ENCODE results near the gene KEL.

- no peak for TF ChIP-seq SP1 (IDR thresholded peaks at IDR 0.05)
- TF ChIP-seq ARNT (IDR thresholded peaks at IDR 0.05): no peak
- TF ChIP-seq TARDBP (IDR thresholded peaks at IDR 0.05): no peak
These were observed 4.4 kb downstream of the KEL start for GRCh38 chr7:142957723-142958122.
